Measurements from ENCODE around the gene USB1.

USB1 gene

DNA sequence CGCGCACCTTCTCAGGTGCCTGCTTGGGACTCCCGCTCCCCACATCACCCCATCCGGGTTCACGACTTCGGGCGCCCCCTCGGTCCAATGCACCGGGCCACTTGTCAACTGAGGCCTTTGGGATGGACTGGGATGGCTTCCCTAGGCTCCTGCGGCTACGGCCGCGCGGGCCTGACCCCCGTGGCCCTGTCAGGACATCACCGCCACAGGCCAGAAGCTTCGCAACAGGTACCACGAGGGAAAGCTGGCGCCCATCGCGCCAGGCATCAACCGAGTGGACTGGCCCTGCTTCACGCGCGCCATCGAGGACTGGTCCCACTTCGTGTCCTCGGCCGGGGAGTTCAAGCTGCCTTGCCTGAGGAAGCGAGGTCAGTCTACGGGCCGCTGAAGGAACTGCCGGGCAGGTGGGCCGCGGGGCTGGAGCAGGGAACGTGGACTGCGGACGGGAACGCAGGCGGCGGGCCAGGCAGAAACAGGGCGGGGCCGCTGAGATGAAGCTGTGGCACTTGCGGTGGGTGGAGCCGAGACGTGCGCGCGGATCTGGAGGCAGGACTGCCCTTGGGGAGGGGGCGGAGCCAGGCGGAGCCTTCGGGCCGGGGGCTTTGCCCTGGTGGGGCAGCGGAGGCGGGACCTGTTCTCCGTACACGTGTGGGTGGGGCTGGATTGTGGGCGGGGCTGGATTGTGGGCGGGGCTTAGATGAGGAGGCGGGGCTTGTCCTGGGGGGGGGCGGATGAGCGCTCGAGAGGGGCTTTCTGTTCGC lies 16.6 kb upstream of the USB1 start:
- H3K4me3 Mint-ChIP-seq, result peak overlapping the region; percentile 88
- H3K9me3 Mint-ChIP-seq, result no peaks in the 10 kb centered on the region
- no peaks in the 10 kb centered on the region for H3K27me3 Mint-ChIP-seq
- H3K36me3 Mint-ChIP-seq, result no peaks in the 10 kb centered on the region
- H3K4me1 Mint-ChIP-seq, result peaks cover 10% of the 10 kb centered on the region
- no peak overlapping the region for H3K27ac Mint-ChIP-seq

DNA sequence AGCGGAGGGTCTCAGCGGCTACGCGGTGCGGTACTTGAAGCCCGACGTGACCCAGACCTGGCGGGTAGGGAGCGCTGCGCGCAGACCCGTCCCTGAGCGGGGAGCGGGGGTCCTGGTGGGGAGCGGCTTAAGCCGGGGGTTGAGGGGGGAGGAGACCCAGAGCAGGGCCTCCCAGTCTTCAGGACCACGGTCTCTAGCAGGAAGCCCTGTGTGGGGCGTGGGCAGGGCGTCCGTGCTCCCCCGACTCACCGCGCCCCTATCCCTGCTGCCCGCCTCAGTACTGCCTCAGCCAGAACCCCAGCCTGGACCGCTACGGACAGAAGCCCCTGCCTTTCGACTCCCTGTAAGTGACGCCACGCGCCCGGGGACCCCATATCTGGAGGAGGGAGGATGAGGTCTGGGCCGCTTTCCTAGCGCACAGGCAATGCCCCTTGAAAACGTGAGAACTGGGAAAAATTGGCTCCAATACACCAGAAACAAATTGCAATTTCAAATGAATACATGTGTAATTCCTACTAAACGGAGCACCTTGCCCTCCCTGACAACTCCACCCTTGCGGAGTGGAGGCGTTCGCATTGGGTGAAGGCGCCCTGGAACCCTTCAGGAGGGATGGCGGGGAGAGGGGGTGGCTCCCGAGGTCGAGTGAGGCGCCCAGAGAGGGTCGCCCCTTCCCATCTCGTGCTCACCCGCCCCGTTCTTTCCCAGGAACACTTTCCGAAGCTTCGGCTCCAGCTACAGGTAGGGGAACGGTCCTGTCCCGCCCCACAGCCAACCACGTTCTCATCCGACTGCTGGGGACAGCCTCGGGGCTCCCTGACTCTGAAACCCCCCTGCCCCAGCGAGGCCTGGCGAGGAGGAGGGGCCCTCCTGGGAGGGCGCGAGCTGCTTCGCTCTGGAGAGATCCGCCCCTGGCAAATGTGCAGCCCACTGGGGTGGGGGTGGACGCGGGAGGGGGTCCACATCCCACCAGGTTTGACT lies 15.7 kb upstream of the USB1 start:
- Mint-ChIP-seq H3K4me1 (peaks cover 10% of the 10 kb centered on the region), H3K36me3 (no peaks in the 10 kb centered on the region), H3K27me3 (no peaks in the 10 kb centered on the region), H3K27ac (no peak overlapping the region), H3K9me3 (no peaks in the 10 kb centered on the region), H3K4me3 (peak overlapping the region; percentile 88)

DNA sequence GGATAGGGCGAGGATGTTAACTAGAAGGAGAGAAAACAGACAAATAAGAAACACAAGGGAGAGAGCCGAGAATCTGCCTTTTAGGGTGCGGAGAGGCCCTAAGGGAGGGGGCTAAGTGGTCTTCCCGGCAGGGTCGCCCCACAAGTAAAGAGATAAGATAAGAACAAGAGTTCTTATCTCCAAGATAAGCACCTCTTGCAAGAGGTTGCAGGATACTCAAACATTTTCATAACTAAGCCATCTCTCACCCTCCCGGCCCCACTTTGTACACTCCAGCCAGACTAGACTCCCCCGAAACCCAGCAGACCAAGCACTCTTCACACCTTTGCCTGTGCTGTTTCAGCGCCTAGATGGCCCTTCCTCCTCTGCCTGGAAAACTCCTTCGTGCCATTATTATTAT lies 15.0 kb upstream of the USB1 start:
- Mint-ChIP-seq H3K4me3 (peak overlapping the region; percentile 26), H3K4me1 (peaks cover 10% of the 10 kb centered on the region), H3K27me3 (no peaks in the 10 kb centered on the region), H3K36me3 (no peaks in the 10 kb centered on the region), H3K27ac (no peak overlapping the region), H3K9me3 (no peaks in the 10 kb centered on the region)

DNA sequence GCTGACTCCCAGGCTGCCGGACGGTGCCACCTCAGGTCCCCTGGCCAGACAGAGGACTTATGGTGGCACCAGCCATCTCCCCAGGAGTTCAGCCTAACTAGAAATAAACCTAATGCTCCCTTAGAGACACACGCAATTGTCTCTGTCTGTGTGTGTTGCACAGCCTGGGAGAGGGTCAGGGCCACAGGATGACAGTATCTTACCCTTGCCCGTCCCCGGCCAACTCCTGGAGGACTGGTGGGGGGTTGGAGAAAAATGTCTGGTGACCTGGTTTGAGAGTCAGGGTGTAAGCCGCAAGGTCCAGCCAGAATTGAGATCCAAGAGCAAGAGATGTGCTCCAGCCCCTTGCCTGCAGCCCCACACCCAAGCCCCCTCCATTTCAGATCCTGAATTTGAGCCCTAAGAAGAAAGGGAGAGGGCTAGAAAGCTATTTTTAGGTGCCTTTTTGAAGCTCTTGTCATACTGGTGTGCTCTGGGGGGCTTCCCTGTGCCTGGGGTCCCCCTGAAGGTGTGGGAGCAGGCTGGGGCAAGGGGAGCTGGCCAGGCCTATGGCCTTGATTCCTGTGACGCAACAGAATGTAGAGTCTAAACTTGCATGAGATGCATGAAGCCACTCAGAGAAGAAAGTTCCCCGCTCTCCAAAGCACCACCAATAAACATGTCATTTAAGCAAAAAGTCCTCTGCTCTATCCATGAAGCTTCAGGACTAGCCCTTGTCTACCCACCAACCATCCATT lies 13.6 kb upstream of the USB1 start:
- Mint-ChIP-seq H3K4me1 (peaks cover 12% of the 10 kb centered on the region), H3K9me3 (no peaks in the 10 kb centered on the region), H3K27me3 (no peaks in the 10 kb centered on the region), H3K4me3 (no peak overlapping the region), H3K27ac (no peak overlapping the region), H3K36me3 (no peaks in the 10 kb centered on the region)

DNA sequence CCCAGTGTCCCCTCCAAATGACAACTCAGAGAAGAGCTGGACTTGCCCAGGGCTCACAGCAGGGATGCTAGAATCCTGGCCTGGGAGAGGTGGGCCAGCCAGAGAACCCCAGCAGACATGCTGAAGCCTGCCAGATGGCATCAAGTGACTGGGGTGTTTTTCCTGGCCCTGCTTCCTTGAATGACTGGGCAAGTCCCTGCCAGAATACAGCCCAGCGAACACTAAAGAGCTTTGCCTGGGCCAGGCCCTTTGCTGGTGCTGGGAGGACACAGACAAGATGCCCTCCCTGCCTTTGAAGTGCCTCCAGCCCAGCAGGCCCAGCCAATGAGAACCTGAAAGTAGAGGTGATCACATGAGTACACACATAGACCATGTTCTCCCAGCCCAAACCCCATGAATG lies 12.3 kb upstream of the USB1 start:
- Mint-ChIP-seq H3K27ac (peak overlapping the region; percentile 62), H3K9me3 (no peaks in the 10 kb centered on the region), H3K4me3 (no peak overlapping the region), H3K36me3 (no peaks in the 10 kb centered on the region), H3K27me3 (no peaks in the 10 kb centered on the region), H3K4me1 (peaks cover 15% of the 10 kb centered on the region)

DNA sequence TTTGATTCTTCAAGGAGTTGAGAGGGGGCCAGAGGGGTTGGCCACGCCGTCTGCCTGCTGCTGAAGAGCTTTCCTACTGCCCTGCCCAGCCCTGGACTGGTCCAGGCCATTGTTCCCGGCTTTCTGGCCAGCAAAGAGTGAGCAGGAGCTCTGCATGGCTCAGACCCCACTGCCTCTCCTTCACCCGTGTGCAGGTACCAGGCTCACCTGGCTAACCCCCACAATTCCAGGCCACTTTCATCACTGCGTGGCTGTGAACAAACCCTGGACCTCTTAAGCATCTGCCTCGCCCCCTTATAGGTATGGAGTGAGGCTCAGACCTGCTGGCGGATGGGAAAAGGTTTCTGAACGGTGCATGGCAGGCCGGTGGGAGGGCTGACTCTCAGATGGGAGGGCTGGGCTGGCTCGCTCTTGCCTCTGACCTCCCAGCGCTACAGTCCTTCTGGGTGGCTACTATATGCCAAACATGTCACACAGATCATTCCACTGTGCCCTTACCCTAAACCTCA lies 9.6 kb upstream of the USB1 start:
- Mint-ChIP-seq H3K4me1 (peaks cover 25% of the 10 kb centered on the region), H3K36me3 (no peaks in the 10 kb centered on the region), H3K9me3 (no peaks in the 10 kb centered on the region), H3K27ac (no peak overlapping the region), H3K4me3 (no peak overlapping the region), H3K27me3 (no peaks in the 10 kb centered on the region)

DNA sequence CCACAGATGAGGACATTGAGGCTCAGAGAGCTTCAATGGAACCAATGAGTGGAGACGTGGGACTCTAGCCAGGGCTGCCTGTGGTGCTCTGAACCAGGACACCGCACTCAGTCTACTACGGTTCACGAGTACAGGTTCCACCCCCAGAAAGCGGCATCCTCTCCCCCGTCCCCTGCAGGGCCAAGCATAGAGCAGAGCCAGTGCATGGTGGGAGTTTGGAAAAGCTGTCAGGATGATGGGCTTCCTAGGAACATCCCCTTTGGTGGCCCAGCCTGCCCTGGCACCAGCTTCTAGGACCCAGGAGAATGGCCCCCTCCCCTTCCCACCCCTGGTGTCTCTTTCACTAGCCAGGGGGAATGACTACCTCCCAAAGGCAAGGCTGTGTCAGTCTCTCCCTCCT lies 9.1 kb upstream of the USB1 start:
- no peak overlapping the region for H3K4me3 Mint-ChIP-seq
- no peaks in the 10 kb centered on the region for H3K9me3 Mint-ChIP-seq
- H3K27me3 Mint-ChIP-seq, result no peaks in the 10 kb centered on the region
- H3K36me3 Mint-ChIP-seq, result no peaks in the 10 kb centered on the region
- H3K27ac Mint-ChIP-seq, result no peak overlapping the region
- H3K4me1 Mint-ChIP-seq, result peaks cover 24% of the 10 kb centered on the region

DNA sequence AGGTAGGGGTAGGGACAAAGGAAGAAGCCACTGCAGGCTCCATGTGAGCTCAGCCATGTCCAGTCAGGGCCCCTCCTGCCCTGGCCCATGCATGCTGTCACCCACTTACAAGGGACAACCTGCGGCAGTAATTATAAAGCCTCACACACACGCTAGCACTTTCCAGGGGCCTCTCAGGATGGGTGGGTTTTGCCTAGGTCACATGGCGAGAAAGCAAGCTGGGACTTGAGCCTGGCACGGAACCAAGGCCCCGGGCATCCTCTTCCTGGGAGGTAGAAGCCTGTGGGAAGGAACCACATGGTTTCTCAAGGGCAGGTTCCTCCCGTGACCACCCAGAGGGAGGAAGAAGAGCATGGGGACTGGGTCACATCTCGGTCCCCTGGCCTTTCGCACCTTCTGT lies 7.8 kb upstream of the USB1 start:
- H3K27me3 Mint-ChIP-seq, result no peaks in the 10 kb centered on the region
- peaks cover 37% of the 10 kb centered on the region for H3K4me1 Mint-ChIP-seq
- H3K4me3 Mint-ChIP-seq, result no peak overlapping the region
- H3K36me3 Mint-ChIP-seq, result no peaks in the 10 kb centered on the region
- no peaks in the 10 kb centered on the region for H3K9me3 Mint-ChIP-seq
- H3K27ac Mint-ChIP-seq, result no peak overlapping the region

DNA sequence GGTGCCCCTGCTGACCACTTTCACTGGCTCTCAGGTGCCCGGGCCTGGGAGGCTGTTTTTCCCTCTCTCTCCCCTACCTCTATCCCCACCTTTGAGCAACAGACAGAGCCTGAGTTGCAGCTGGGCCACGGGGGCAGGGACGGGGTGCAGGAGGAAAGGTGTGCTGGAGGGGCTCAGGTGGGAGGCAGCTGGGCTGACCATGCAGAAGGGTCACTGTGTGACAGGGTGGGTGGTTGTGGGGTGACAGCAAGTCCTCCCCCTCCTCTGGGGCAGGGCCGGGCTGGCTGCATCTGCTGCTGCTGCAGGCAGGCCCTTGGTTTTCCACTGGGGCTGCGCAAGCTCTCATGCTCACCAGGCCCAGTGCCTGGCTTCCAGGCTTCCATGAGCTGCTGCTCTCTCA lies 7.3 kb upstream of the USB1 start:
- Mint-ChIP-seq H3K4me1 (peaks cover 41% of the 10 kb centered on the region), H3K27ac (no peak overlapping the region), H3K9me3 (no peaks in the 10 kb centered on the region), H3K27me3 (no peaks in the 10 kb centered on the region), H3K4me3 (no peak overlapping the region), H3K36me3 (no peaks in the 10 kb centered on the region)

DNA sequence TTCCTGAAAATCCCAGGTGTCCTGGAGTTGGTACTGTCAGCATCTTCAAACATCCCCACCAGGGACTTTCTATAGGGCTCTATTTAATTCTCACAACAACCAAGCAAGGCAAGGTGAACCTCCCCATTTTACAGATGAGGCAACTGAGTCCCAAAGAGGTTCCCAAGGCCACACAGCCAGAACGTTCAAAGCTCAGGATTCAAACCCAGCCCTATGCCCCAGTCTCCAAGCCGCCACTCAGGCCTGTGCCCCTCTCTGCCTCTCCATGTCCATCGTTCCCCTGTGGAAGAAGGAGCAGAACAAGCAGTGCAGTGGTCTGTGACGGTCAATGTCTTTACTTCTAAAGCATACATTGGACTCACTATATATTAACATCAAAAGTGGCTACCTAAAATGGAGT lies 6.8 kb upstream of the USB1 start:
- Mint-ChIP-seq H3K27me3 (no peaks in the 10 kb centered on the region), H3K9me3 (no peaks in the 10 kb centered on the region), H3K36me3 (no peaks in the 10 kb centered on the region), H3K27ac (peak overlapping the region; percentile 88), H3K4me3 (no peak overlapping the region), H3K4me1 (peaks cover 46% of the 10 kb centered on the region)

DNA sequence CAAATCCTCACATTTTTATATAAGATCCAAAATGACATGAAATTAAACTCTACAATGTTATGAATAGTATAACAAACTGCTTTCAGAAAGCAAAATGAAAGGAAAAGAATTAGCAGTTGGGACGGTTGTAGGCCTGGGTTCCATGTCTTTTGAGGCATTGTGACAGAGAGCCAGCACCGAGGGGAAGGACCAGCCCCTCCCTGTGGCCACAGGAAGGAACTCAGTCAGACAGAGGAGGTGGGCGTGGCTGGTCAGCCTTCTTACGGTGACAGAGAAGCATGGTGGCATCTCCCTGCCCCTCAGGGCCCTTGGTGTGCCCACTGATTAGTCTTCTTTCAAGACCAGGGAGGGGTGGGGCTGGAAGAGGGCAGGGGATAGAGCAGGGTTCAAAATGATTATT lies 6.4 kb upstream of the USB1 start:
- peak overlapping the region; percentile 88 for H3K27ac Mint-ChIP-seq

DNA sequence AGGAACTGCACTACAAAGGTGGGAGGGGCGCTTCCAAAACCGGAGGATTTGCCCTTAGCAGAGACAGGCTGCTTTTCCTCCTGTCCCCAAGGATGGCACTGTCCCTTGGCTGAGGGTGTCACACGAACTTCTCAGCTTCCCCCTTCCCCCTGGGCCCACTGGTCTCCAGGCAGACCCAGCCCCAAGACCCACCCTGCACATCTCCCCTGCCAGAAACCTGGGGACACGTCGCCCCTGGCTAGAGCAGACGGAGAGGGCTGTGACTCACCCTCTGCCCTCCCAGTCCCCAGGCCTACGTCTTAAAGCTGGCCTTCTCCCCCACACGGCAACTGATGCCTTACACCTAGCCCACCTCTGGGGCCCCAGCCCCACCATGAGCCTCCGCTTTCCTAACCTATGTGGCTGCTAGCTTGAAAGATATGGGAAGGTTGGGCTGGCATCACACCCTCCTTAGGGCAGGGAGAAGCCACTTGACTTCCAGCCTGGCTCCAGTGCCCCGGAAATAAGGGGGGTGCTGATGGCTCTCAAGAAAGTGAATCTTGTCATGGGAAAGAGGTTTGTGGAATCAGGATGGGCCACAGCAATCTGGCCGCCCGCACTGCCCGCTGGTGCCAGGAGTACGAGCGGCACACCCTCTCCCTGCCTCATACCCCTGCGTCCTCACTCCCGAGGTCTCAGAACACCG lies 5.3 kb upstream of the USB1 start:
- no peak overlapping the region for H3K4me3 Mint-ChIP-seq
- H3K27ac Mint-ChIP-seq, result peak overlapping the region; percentile 68
- H3K9me3 Mint-ChIP-seq, result no peaks in the 10 kb centered on the region
- no peaks in the 10 kb centered on the region for H3K36me3 Mint-ChIP-seq
- peaks cover 48% of the 10 kb centered on the region for H3K4me1 Mint-ChIP-seq
- H3K27me3 Mint-ChIP-seq, result no peaks in the 10 kb centered on the region

More for the DNA sequence above, 6.4 kb upstream of the USB1 start:
- H3K4me3 Mint-ChIP-seq, result no peak overlapping the region
- H3K27me3 Mint-ChIP-seq, result no peaks in the 10 kb centered on the region
- no peaks in the 10 kb centered on the region for H3K36me3 Mint-ChIP-seq
- H3K9me3 Mint-ChIP-seq, result no peaks in the 10 kb centered on the region
- H3K4me1 Mint-ChIP-seq, result peaks cover 48% of the 10 kb centered on the region

DNA sequence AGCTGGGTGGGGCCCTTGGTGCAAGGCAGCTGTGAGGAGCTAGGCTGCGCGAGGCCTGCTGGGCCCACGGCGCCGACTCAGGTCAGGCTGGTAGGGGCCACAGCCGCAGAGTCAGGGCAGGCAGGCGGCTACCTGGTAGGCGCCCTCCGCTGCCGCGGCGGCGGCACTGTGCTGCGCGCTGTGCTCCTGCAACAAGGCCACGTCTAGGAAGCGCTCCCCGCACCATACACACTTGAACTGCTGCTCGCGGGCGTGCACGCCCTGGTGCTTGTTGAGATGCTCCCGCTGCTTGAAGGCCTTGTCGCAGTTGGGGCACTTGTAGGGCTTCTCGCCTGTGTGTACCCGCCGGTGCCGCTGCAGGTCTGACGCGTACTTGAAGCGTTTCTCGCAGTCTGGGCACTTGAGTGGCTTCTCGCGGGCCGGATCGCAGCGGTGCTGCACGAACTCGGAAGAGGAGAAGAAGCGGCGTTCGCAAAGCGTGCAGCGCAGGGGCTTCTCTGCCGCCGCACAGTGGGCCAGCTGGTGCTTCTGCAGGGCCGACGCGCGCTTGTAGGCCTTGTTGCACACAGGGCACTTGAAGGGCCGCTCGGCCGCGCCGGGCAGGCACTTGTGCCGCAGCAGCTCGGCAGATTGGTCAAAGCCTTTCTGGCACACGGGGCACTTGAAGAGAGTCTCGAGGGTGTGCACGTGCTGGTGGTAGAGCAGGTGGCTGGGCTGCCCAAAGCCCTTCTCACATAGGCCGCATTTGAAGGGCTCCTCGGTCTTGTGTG lies 4.6 kb upstream of the USB1 start:
- Mint-ChIP-seq H3K9me3 (no peaks in the 10 kb centered on the region), H3K36me3 (no peaks in the 10 kb centered on the region), H3K4me3 (no peak overlapping the region), H3K27me3 (no peaks in the 10 kb centered on the region), H3K4me1 (peaks cover 51% of the 10 kb centered on the region), H3K27ac (peak overlapping the region; percentile 55)

DNA sequence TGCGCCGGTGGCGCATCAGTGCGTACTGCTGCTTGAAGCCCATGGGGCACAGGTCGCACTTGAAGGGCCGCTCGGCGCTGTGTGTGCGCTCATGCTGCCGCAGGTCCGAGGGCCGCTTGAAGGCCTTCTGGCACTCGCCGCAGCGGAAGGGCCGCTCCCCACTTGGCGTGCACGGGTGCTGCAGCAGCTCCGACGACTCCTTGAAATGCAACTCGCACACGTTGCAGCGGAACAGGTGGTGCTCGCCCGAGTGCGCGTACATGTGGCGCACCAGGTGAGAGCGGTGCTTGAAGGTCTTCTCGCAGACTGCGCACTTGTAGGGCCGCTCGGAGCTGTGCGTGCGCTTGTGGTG lies 4.1 kb upstream of the USB1 start:
- H3K4me3 Mint-ChIP-seq, result no peak overlapping the region
- H3K27ac Mint-ChIP-seq, result no peak overlapping the region
- peaks cover 57% of the 10 kb centered on the region for H3K4me1 Mint-ChIP-seq
- no peaks in the 10 kb centered on the region for H3K36me3 Mint-ChIP-seq
- no peaks in the 10 kb centered on the region for H3K27me3 Mint-ChIP-seq
- H3K9me3 Mint-ChIP-seq, result no peaks in the 10 kb centered on the region
